ENCODE measurements around the gene ACSL6. TPM values are rescaled to one million over a fixed set of nuclear protein-coding genes. Genes with fewer than 3 reads are reported as not detected.

Gene ACSL6
- total RNA-seq, 2 donors from 2014 or later: 0.04 to 0.73 TPM

DNA sequence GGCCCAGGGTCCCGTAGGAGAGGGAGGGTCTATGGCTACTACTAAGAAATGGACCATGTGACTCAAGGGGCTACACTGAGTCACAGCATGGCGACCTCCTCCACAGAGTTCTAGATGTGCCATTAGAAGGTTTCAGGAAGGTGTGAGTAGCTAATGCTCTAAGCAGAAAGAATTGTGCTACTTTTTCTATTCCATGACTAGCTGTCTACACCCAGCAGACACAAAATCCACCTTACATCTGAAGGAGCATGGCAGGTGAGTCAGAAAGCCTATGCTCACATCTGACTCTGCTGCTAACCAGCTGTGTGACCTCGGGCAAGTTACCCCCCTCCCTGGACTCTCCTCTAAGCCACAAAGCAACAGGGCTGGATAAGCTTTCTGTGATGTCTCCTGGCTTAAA is 51.6 kb downstream of the ACSL6 start:
- H3K9me3 ChIP-seq (ENCODE audit: control insufficient read depth, low read length): no peaks in the 10 kb centered on the region
- Mint-ChIP-seq H3K4me3 (no peak overlapping the region), H3K4me1 (no peaks in the 10 kb centered on the region), H3K27me3 (ENCODE audit: insufficient read depth) (no peaks in the 10 kb centered on the region), H3K9me3 (no peaks in the 10 kb centered on the region), H3K27ac (no peak overlapping the region), H3K36me3 (ENCODE audit: low read depth) (no peaks in the 10 kb centered on the region)
- TF ChIP-seq, protein P1, sequence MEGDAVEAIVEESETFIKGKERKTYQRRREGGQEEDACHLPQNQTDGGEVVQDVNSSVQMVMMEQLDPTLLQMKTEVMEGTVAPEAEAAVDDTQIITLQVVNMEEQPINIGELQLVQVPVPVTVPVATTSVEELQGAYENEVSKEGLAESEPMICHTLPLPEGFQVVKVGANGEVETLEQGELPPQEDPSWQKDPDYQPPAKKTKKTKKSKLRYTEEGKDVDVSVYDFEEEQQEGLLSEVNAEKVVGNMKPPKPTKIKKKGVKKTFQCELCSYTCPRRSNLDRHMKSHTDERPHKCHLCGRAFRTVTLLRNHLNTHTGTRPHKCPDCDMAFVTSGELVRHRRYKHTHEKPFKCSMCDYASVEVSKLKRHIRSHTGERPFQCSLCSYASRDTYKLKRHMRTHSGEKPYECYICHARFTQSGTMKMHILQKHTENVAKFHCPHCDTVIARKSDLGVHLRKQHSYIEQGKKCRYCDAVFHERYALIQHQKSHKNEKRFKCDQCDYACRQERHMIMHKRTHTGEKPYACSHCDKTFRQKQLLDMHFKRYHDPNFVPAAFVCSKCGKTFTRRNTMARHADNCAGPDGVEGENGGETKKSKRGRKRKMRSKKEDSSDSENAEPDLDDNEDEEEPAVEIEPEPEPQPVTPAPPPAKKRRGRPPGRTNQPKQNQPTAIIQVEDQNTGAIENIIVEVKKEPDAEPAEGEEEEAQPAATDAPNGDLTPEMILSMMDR (conservative IDR thresholded peaks at IDR 0.05): no peak
- no peaks in the 10 kb centered on the region for H3K27me3 ChIP-seq (ENCODE audit: control insufficient read depth, insufficient read depth, low read length, poor library complexity, severe bottlenecking)
- H3K27ac ChIP-seq (ENCODE audit: low read depth, low read length): no peak overlapping the region
- no peaks in the 10 kb centered on the region for H3K4me1 ChIP-seq (ENCODE audit: control insufficient read depth, insufficient read depth, low read length)
- WGBS, 2 experiments (ENCODE audit: insufficient coverage in 1 of 2, insufficient read length in 1 of 2): 73 to 83% methylated on average over 3 of the region's 3 CpGs
- H3K4me3 ChIP-seq (ENCODE audit: low read length): no peak overlapping the region
- H3K36me3 ChIP-seq (ENCODE audit: control insufficient read depth, insufficient read depth, low read length): no peaks in the 10 kb centered on the region
- H3K9ac ChIP-seq (ENCODE audit: extremely low read depth, low read length, poor library complexity, severe bottlenecking): no peak overlapping the region
- no peak for DNase-seq

DNA sequence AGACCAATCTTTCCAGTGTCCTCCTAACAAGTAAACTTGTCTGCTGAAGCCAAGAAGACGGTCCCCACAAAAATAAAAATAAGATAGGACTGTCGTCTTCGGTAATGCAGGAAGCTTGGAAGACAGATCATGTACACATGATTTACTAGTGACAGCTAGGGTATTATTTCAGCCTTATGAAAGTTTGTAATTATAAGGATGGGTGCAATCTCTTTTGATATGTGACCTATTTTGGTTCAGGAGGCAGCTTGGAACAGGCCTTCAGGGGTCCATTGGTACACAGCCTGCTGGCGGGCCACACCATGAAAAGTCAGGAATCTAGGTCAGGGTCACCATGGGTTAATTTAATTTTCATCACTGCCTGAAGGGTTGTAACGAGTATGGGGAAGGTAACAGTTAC is 52.3 kb downstream of the ACSL6 start:
- no peak overlapping the region for H3K4me3 Mint-ChIP-seq

DNA sequence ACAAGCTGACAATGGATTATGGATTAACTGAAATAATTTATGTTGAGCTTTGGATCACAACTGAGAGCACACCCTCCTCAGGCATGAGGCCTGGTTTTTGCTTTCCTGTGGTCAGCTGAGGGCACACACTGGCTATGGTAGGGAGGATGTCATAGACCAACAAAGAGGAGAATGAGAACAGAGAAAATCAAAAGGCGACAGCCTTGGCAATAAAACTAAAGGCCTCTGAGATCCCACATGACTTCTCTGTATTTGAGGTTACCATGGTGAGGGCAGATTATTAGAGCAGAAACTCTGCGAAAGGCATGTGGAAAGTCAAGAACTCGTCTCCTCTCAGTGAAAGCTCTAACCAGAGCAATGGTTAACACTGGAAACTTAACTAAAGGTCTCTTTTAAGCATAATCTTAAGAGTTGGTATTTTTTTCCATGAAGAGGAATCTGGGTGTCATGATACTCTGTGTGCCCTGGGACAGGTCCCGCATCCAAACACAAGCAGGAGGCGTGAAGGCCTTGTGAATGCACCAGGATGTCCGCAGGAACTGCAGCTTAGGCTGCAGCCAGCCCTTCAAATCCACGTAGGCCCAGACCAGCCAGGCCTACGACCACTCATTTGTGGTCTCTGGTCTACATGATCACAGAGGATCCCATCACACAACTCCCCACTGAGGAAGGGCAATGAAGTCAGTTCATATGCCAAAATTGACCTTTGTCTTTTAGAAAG is 53.6 kb downstream of the ACSL6 start:
- Mint-ChIP-seq H3K36me3 (ENCODE audit: low read depth) (no peaks in the 10 kb centered on the region), H3K27ac (no peak overlapping the region), H3K4me1 (no peaks in the 10 kb centered on the region), H3K9me3 (no peaks in the 10 kb centered on the region), H3K4me3 (no peak overlapping the region), H3K27me3 (ENCODE audit: insufficient read depth) (no peaks in the 10 kb centered on the region)
- TF ChIP-seq, protein P1 (conservative IDR thresholded peaks at IDR 0.05): no peak
- H3K9ac ChIP-seq (ENCODE audit: extremely low read depth, low read length, poor library complexity, severe bottlenecking): no peak overlapping the region
- no peak overlapping the region for H3K4me3 ChIP-seq (ENCODE audit: low read length)
- no peaks in the 10 kb centered on the region for H3K4me1 ChIP-seq (ENCODE audit: control insufficient read depth, insufficient read depth, low read length)
- H3K36me3 ChIP-seq (ENCODE audit: control insufficient read depth, insufficient read depth, low read length): no peaks in the 10 kb centered on the region
- no peaks in the 10 kb centered on the region for H3K27me3 ChIP-seq (ENCODE audit: control insufficient read depth, insufficient read depth, low read length, poor library complexity, severe bottlenecking)
- DNase-seq: no peak
- peak overlapping the region; percentile 88 for H3K27ac ChIP-seq (ENCODE audit: low read depth, low read length)
- 85 to 89% methylated on average over 4 to 8 of the region's 8 CpGs for WGBS, 2 experiments (ENCODE audit: insufficient coverage in 1 of 2, insufficient read length in 1 of 2)
- H3K9me3 ChIP-seq (ENCODE audit: control insufficient read depth, low read length): no peaks in the 10 kb centered on the region

More for the DNA sequence above, 52.3 kb downstream of the ACSL6 start:
- TF ChIP-seq, protein P1 (conservative IDR thresholded peaks at IDR 0.05): no peak
- Histone ChIP-seq H3K4me3 (ENCODE audit: low read length) (no peak overlapping the region), H3K4me1 (ENCODE audit: control insufficient read depth, insufficient read depth, low read length) (no peaks in the 10 kb centered on the region), H3K36me3 (ENCODE audit: control insufficient read depth, insufficient read depth, low read length) (no peaks in the 10 kb centered on the region), H3K9me3 (ENCODE audit: control insufficient read depth, low read length) (no peaks in the 10 kb centered on the region), H3K27ac (ENCODE audit: low read depth, low read length) (no peak overlapping the region), H3K9ac (ENCODE audit: extremely low read depth, low read length, poor library complexity, severe bottlenecking) (no peak overlapping the region), H3K27me3 (ENCODE audit: control insufficient read depth, insufficient read depth, low read length, poor library complexity, severe bottlenecking) (no peaks in the 10 kb centered on the region)
- Mint-ChIP-seq H3K27me3 (ENCODE audit: insufficient read depth) (no peaks in the 10 kb centered on the region), H3K4me1 (no peaks in the 10 kb centered on the region), H3K27ac (no peak overlapping the region), H3K36me3 (ENCODE audit: low read depth) (no peaks in the 10 kb centered on the region), H3K9me3 (no peaks in the 10 kb centered on the region)
- DNase-seq: no peak
- 88 to 98% methylated on average over 3 to 5 of the region's 5 CpGs for WGBS, 2 experiments (ENCODE audit: insufficient coverage in 1 of 2, insufficient read length in 1 of 2)

All from endodermal cell (in vitro differentiated cells).